ENCODE measurements around the gene NSF.
"Not testable (repeated sequence)": the region's sequence is repeated elsewhere in the genome, so short reads cannot be mapped to it uniquely, and the experiment has no call there.

DNA sequence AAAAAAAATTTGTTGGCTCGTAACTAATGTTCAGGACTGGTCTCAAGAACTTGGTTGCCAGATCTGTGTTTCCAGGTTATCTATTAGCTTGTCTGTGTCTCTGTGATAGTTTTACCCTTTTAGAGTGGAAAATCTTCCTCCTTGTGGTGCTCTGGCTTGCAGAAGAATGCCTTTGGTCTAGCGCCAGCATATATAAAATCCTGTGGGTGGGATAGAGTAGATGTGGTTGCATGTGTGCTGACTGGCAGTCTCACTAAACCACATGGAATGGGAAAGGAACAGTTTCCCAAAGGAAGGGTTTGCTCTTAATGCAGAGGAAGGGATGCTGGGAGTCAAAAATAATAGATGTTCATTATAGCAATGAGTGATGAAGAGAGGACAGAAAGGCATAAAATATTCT is 33.3 kb downstream of the NSF start:
- not testable (repeated sequence) for TF ChIP-seq CTCF (IDR thresholded peaks at IDR 0.05; ENCODE audit: low read depth, low read length); EZH2phosphoT487 (IDR thresholded peaks at IDR 0.05; ENCODE audit: low read depth)

All from OCI-LY3 (cell line).